Astrocyte (in vitro differentiated cells and primary cell): Measurements from ENCODE around the gene LANCL1. TPM values are rescaled to one million over a fixed set of nuclear protein-coding genes. Genes with fewer than 3 reads are reported as not detected.

Experiments used
- DNase-seq: peaks from one replicate; pipeline ENCODE4 v3.0.0-alpha.2; 2010; ENCODE audit warnings: low read depth
- FAIRE-seq: peaks from 2 replicates; lab custom pipeline; 2011; peaks lifted over from hg19 to GRCh38; lab: Jason Lieb, UNC
- H2AFZ ChIP-seq: 2 replicates; pipeline ENCODE4 v1.6.0; 2012; ENCODE audit warnings: low read depth, low read length, inconsistent platforms
- H3K27ac ChIP-seq: 2 replicates; pipeline ENCODE4 v1.5.1; 2011; ENCODE audit warnings: low read depth, low read length, inconsistent platforms
- H3K27me3 ChIP-seq: 2 replicates; pipeline ENCODE4 v1.6.0; 2011; ENCODE audit warnings: low read length, inconsistent platforms; ENCODE audit not compliant: insufficient read depth
- H3K36me3 ChIP-seq: 2 replicates; pipeline ENCODE4 v1.5.1; 2011; ENCODE audit warnings: low read length, inconsistent platforms; ENCODE audit not compliant: insufficient read depth
- H3K4me1 ChIP-seq: 2 replicates; pipeline ENCODE4 v1.5.1; 2011; ENCODE audit warnings: low read length, inconsistent platforms; ENCODE audit not compliant: insufficient read depth
- H3K4me2 ChIP-seq: 2 replicates; pipeline ENCODE4 v1.6.0; 2012; ENCODE audit warnings: low read length, inconsistent platforms
- H3K4me3 ChIP-seq: 2 replicates; pipeline ENCODE4 v1.5.1; 2011; ENCODE audit warnings: low read depth, mild to moderate bottlenecking, low read length, inconsistent platforms; ENCODE audit not compliant: insufficient read depth
- H3K79me2 ChIP-seq: 2 replicates; pipeline ENCODE4 v1.6.0; 2012; ENCODE audit warnings: mild to moderate bottlenecking, low read length, inconsistent platforms; ENCODE audit not compliant: insufficient read depth
- H3K9ac ChIP-seq: 2 replicates; pipeline ENCODE4 v1.6.0; 2012; ENCODE audit warnings: mild to moderate bottlenecking, low read length, inconsistent platforms
- H3K9me3 ChIP-seq: 2 replicates; pipeline ENCODE4 v1.5.1; 2012; ENCODE audit warnings: low read depth, mild to moderate bottlenecking, low read length, inconsistent platforms; ENCODE audit not compliant: insufficient read depth
- H4K20me1 ChIP-seq: 2 replicates; pipeline ENCODE4 v1.6.0; 2012; ENCODE audit warnings: low read length, inconsistent platforms; ENCODE audit not compliant: insufficient read depth
- H3K27ac Mint-ChIP-seq: one replicate; pipeline ENCODE4 v1.8.0; 2021; ENCODE audit warnings: mild to moderate bottlenecking, mixed read lengths; ENCODE audit not compliant: unreplicated experiment
- H3K27me3 Mint-ChIP-seq: one replicate; pipeline ENCODE4 v1.8.0; 2021; ENCODE audit warnings: low read depth, mixed read lengths; ENCODE audit not compliant: unreplicated experiment
- H3K36me3 Mint-ChIP-seq: one replicate; pipeline ENCODE4 v1.8.0; 2021; ENCODE audit warnings: low read depth, mixed read lengths; ENCODE audit not compliant: unreplicated experiment
- H3K4me1 Mint-ChIP-seq: one replicate; pipeline ENCODE4 v1.8.0; 2021; ENCODE audit warnings: low read depth, mixed read lengths; ENCODE audit not compliant: unreplicated experiment
- H3K4me3 Mint-ChIP-seq: one replicate; pipeline ENCODE4 v1.8.0; 2021; ENCODE audit warnings: mild to moderate bottlenecking, moderate library complexity, mixed read lengths; ENCODE audit not compliant: unreplicated experiment
- H3K9me3 Mint-ChIP-seq: one replicate; pipeline ENCODE4 v1.8.0; 2021; ENCODE audit warnings: mild to moderate bottlenecking, mixed read lengths; ENCODE audit not compliant: unreplicated experiment
- CTCF ChIP-seq: IDR thresholded peaks from 2 replicates; pipeline ENCODE4 v1.5.1; 2011; ENCODE audit warnings: low read depth, mild to moderate bottlenecking, inconsistent platforms, low read length, moderate library complexity; ENCODE audit not compliant: insufficient read depth
- EZH2 ChIP-seq: IDR thresholded peaks from 2 replicates; pipeline ENCODE4 v1.6.1; 2012; ENCODE audit warnings: mild to moderate bottlenecking, low read length, inconsistent platforms; ENCODE audit not compliant: insufficient read depth
- total RNA-seq: library from RNA; stranded (reverse); gene quantifications from 2 replicates; pipeline ENCODE4 v1.2.1, GENCODE V29; 2021

The LANCL1 gene
- total RNA-seq, 1 donor from 2014 or later = 38.3 TPM

- peaks cover 3% of the 10 kb centered on the region for H3K79me2 ChIP-seq
- no peak overlapping the region for H2AFZ ChIP-seq
- no peaks in the 10 kb centered on the region for H3K4me1 ChIP-seq
- no peak overlapping the region for H3K4me2 ChIP-seq
- no peak overlapping the region for H3K4me3 ChIP-seq
- no peak for FAIRE-seq
- peaks cover 4% of the 10 kb centered on the region for H4K20me1 ChIP-seq
- H3K4me3 Mint-ChIP-seq = no peak overlapping the region
- H3K36me3 ChIP-seq = no peaks in the 10 kb centered on the region
- no peak for TF ChIP-seq EZH2
- TF ChIP-seq CTCF = no peak
- H3K9me3 Mint-ChIP-seq = peaks cover 14% of the 10 kb centered on the region
- H3K36me3 Mint-ChIP-seq = peaks cover 23% of the 10 kb centered on the region
- no peaks in the 10 kb centered on the region for H3K27me3 Mint-ChIP-seq
- no peaks in the 10 kb centered on the region for H3K4me1 Mint-ChIP-seq
- H3K27ac ChIP-seq = no peak overlapping the region
- H3K27ac Mint-ChIP-seq = no peak overlapping the region
- no peaks in the 10 kb centered on the region for H3K27me3 ChIP-seq
- H3K9me3 ChIP-seq = no peaks in the 10 kb centered on the region
- DNase-seq = no peak
- H3K9ac ChIP-seq = no peak overlapping the region
These were observed 30.8 kb downstream of the LANCL1 start for GRCh38 chr2:210445732-210446131.

GRCh38 chr2:210445116-210445707 is 31.3 kb downstream of the LANCL1 start:
- H3K4me1 Mint-ChIP-seq = no peaks in the 10 kb centered on the region

More at GRCh38 chr2:210445116-210445707, 31.3 kb downstream of the LANCL1 start:
- Histone ChIP-seq H4K20me1 (peaks cover 4% of the 10 kb centered on the region), H3K27me3 (no peaks in the 10 kb centered on the region), H3K36me3 (peaks cover 3% of the 10 kb centered on the region), H3K79me2 (peaks cover 3% of the 10 kb centered on the region), H3K9me3 (no peaks in the 10 kb centered on the region), H3K4me2 (no peak overlapping the region), H3K4me3 (no peak overlapping the region), H3K4me1 (no peaks in the 10 kb centered on the region), H2AFZ (no peak overlapping the region), H3K27ac (no peak overlapping the region), H3K9ac (no peak overlapping the region)
- FAIRE-seq (no peak), DNase-seq (no peak)
- peaks cover 14% of the 10 kb centered on the region for H3K9me3 Mint-ChIP-seq
- TF ChIP-seq CTCF (peak; percentile 69), EZH2 (no peak)
- H3K27me3 Mint-ChIP-seq = no peaks in the 10 kb centered on the region
- H3K27ac Mint-ChIP-seq = no peak overlapping the region
- peaks cover 18% of the 10 kb centered on the region for H3K36me3 Mint-ChIP-seq
- no peak overlapping the region for H3K4me3 Mint-ChIP-seq
